Stomach (tissue), 9 donors: ENCODE results near the gene APP. TPM values are rescaled to one million over a fixed set of nuclear protein-coding genes. Genes with fewer than 3 reads are reported as not detected.

Experiments
- DNase-seq, 2 donors: peaks; one replicate each; pipeline versions ENCODE4 v3.0.0 to v3.0.0-alpha.2; 2013 to 2019
- H3K27ac ChIP-seq, 5 donors: fragments of 200-600 bp in 4 of 5; sonication (generic) in 4 of 5; one replicate each; pipeline ENCODE4 v1.5.1; 2013 to 2019; ENCODE audit warnings: mild to moderate bottlenecking in 1 of 5, moderate library complexity in 1 of 5
- H3K27me3 ChIP-seq, 3 donors: fragments of 200-600 bp; sonication (generic); one replicate each; pipeline ENCODE4 v1.5.1; 2017 to 2019; ENCODE audit warnings: mixed run types in 1 of 3
- H3K36me3 ChIP-seq, 4 donors: fragments of 200-600 bp; sonication (generic); 1 replicate in 3 of 4; 2 replicates in 1 of 4; pipeline ENCODE4 v1.5.1; 2016 to 2019
- H3K4me1 ChIP-seq, 4 donors: fragments of 200-600 bp; sonication (generic); one replicate each; pipeline ENCODE4 v1.5.1; 2016 to 2019
- H3K4me3 ChIP-seq, 4 donors: fragments of 200-600 bp; sonication (generic) in 3 of 4; one replicate each; pipeline ENCODE4 v1.5.1; 2016 to 2019; ENCODE audit warnings: mild to moderate bottlenecking in 1 of 4
- H3K9me3 ChIP-seq, 4 donors: fragments of 200-600 bp; sonication (generic); one replicate each; pipeline ENCODE4 v1.5.1; 2016 to 2019
- EP300 ChIP-seq: sonication (generic); formaldehyde crosslinking; IDR thresholded peaks from one replicate; pipeline ENCODE4 v1.6.1; 2017; ENCODE audit warnings: antibody characterized with exemption
- POLR2A ChIP-seq, 4 donors: fragments of 450-650 bp; IDR thresholded peaks; one replicate each; pipeline ENCODE4 v1.6.1; 2016; ENCODE audit warnings: antibody characterized with exemption in 4 of 4, control low read depth in 2 of 4, mild to moderate bottlenecking in 1 of 4, moderate library complexity in 1 of 4
- POLR2AphosphoS5 ChIP-seq, 3 donors: sonication (generic); formaldehyde crosslinking; IDR thresholded peaks; one replicate each; pipeline ENCODE4 v1.6.1; 2016; ENCODE audit warnings: antibody characterized with exemption in 3 of 3
- WGBS, 5 donors: extraction: QIAGEN DNeasy Blood & Tissue Kit in 3 of 5; methylation state at CpG; one replicate each; pipeline versions ENCODE4 v1.1.5 to v1.1.7; 2013 to 2018; 5-methylcytosine and 5-hydroxymethylcytosine counted together
- intact Hi-C: fragments of 100-400 bp; cut with DNase I; formaldehyde crosslinking; loops from one replicate; pipeline ENCODE4 v1.15.1; 2023; ENCODE audit warnings: low total_unique reads
- polyA plus RNA-seq, 3 donors: library from polyadenylated mRNA; stranded (reverse); fragments of 200-250 nt; gene quantifications; one replicate each; pipeline ENCODE4 v1.2.3, GENCODE V29; 2013
- total RNA-seq, 5 donors: library from RNA; depleted of rRNA; stranded (reverse); fragments of >200 nt; gene quantifications; one replicate each; pipeline versions ENCODE4 v1.1.0 to v1.2.3, GENCODE V29; 2014 to 2016
- TF ChIP-seq, protein P1 (sequence below), 7 experiments: fragments of 450-650 bp in 4 of 7; fragments of 200-600 bp in 3 of 7; sonication (generic) in 3 of 7; IDR thresholded peaks; one replicate each; pipeline ENCODE4 v1.5.1; 2016 to 2019; ENCODE audit warnings: antibody characterized with exemption in 7 of 7, control low read depth in 2 of 7, mild to moderate bottlenecking in 1 of 7
- donor health status: healthy with polysubstance abuse.
- donor health status: Bipolar disorder and iron deficiency.
- donor health status: healthy.

The APP gene
- total and polyA plus RNA-seq, 8 donors = 41.2 to 408 (median 200) TPM

DNA sequence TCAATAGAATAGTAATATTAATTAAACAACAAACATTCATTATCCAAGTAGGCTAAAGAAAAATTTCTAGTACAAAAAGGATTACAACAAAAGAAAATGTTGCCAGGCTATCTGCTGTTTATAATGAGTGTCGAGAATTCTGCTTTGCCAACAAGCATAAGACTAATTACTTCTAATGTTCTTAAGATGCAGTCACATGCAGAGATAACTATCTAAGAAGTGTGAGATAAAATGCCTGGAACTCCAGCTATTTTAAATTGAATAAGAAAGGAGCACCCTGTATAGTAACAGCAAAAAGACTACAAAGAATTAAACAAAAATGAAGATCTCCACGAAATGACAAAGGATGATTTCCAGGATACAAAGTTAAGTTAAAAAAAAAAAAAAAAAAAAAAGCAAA is 59.9 kb downstream of the APP start:
- DNase-seq = no peak
- Histone ChIP-seq H3K4me1 (peaks cover 0 to 49% (median 6%) of the 10 kb centered on the region in 4 donors), H3K27me3 (no peaks in the 10 kb centered on the region), H3K4me3 (no peak overlapping the region), H3K9me3 (no peaks in the 10 kb centered on the region), H3K27ac (no peak overlapping the region), H3K36me3 (peaks cover 7 to 20% (median 16%) of the 10 kb centered on the region in 4 donors)
- WGBS, 5 donors = 53 to 82% (median 65%) methylated on average over 2 of the region's 2 CpGs
- TF ChIP-seq POLR2A (IDR thresholded peaks at IDR 0.05) (no peak), EP300 (no peak), POLR2AphosphoS5 (IDR thresholded peaks at IDR 0.05) (no peak)
- TF ChIP-seq, protein P1, sequence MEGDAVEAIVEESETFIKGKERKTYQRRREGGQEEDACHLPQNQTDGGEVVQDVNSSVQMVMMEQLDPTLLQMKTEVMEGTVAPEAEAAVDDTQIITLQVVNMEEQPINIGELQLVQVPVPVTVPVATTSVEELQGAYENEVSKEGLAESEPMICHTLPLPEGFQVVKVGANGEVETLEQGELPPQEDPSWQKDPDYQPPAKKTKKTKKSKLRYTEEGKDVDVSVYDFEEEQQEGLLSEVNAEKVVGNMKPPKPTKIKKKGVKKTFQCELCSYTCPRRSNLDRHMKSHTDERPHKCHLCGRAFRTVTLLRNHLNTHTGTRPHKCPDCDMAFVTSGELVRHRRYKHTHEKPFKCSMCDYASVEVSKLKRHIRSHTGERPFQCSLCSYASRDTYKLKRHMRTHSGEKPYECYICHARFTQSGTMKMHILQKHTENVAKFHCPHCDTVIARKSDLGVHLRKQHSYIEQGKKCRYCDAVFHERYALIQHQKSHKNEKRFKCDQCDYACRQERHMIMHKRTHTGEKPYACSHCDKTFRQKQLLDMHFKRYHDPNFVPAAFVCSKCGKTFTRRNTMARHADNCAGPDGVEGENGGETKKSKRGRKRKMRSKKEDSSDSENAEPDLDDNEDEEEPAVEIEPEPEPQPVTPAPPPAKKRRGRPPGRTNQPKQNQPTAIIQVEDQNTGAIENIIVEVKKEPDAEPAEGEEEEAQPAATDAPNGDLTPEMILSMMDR (IDR thresholded peaks at IDR 0.05) = no peak
- intact Hi-C loops = no loop called here

DNA sequence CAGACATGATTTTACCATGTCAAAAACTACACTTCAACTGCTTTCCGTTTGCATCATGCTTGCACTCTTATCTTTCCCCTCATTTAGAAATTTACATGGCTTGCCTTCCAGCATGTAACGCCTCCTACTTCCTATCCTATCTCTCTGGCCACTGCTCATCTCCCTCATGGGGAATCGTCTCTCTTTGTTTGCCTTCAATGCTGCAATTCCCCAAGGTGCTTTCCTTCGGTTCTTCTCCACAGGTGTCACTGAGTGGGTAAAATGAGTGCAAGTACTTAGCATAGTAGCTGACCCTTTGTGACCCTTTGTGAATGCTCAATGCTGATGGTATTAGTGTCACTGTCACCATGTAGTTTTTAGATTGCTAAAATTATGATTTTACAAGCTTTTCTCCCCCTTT is 63.1 kb downstream of the APP start:
- TF ChIP-seq POLR2A (IDR thresholded peaks at IDR 0.05) (no peak), POLR2AphosphoS5 (IDR thresholded peaks at IDR 0.05) (no peak), EP300 (no peak)
- TF ChIP-seq, protein P1 (IDR thresholded peaks at IDR 0.05) = no peak
- peaks cover 7 to 24% (median 23%) of the 10 kb centered on the region in 4 donors for H3K36me3 ChIP-seq
- no peaks in the 10 kb centered on the region for H3K9me3 ChIP-seq
- intact Hi-C loops = no loop called here
- no peaks in the 10 kb centered on the region for H3K27me3 ChIP-seq
- no peak overlapping the region for H3K4me3 ChIP-seq
- 76 to 87% (median 84%) methylated on average over 4 of the region's 4 CpGs for WGBS, 5 donors
- no peak overlapping the region for H3K27ac ChIP-seq
- no peak for DNase-seq
- peaks cover 0 to 26% (median 0%) of the 10 kb centered on the region in 4 donors for H3K4me1 ChIP-seq

DNA sequence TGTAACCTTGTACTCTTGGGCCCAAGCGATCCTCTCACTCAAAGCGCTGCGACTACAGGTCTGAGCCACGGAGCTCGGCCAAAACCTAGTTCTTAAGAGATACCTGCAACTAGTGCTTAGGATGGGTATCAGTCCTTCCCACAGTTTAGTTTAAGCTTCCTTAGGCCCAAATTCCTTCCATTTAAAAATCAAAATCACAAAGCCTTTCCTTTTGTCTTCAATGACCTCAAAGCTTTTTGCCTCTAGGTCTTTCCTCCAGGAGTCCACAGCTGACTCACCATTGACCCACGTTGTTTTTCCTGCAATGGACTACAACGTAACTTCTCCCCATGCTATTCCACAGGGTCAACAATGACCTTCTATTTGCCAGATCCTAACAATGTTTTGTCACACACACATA is 64.0 kb downstream of the APP start:
- Histone ChIP-seq H3K36me3 (peaks cover 7 to 24% (median 20%) of the 10 kb centered on the region in 4 donors), H3K4me1 (peaks cover 0 to 17% (median 0%) of the 10 kb centered on the region in 4 donors), H3K9me3 (no peaks in the 10 kb centered on the region), H3K4me3 (no peak overlapping the region), H3K27ac (no peak overlapping the region), H3K27me3 (no peaks in the 10 kb centered on the region)
- TF ChIP-seq EP300 = no peak
- TF ChIP-seq, protein P1 (IDR thresholded peaks at IDR 0.05) = no peak
- WGBS, 5 donors = 85 to 89% (median 87%) methylated on average over 7 of the region's 7 CpGs
- DNase-seq = no peak
- intact Hi-C loops = no loop called here

DNA sequence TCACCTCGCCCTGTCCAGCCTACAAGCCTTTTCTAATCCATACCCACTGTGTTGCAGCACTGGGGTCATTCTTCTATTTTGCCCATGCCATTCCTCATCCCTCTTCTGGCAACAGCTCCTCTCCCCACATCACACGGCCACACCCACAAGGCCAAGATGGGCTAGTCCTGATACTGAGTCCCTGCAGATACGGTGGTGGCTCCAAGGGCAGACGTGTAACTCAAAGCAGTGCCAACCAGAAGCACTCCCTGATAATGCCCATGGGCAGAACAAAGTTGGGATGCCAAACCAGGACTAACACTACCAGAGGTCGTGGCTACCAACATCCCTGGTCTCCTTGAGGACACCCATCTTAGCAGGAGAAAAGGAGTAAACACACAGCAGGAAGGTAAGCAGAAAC is 64.8 kb downstream of the APP start:
- 64 to 79% (median 78%) methylated on average over 5 of the region's 5 CpGs for WGBS, 5 donors
- no peak for DNase-seq
- TF ChIP-seq, protein P1 (IDR thresholded peaks at IDR 0.05) = no peak
- TF ChIP-seq EP300 (no peak), POLR2AphosphoS5 (IDR thresholded peaks at IDR 0.05) (no peak)
- H3K4me3 ChIP-seq = no peak overlapping the region
- H3K27ac ChIP-seq = no peak overlapping the region
- H3K27me3 ChIP-seq = no peaks in the 10 kb centered on the region
- peaks cover 0 to 11% (median 1%) of the 10 kb centered on the region in 4 donors for H3K4me1 ChIP-seq
- intact Hi-C loops = no loop called here
- H3K36me3 ChIP-seq = peaks cover 7 to 19% (median 15%) of the 10 kb centered on the region in 4 donors
- no peaks in the 10 kb centered on the region for H3K9me3 ChIP-seq
